Measurements from ENCODE around the gene TAF15. TPM values are rescaled to one million over a fixed set of nuclear protein-coding genes. Genes with fewer than 3 reads are reported as not detected.

TAF15 gene
- total RNA-seq, 1 experiment from 2014 or later = 32.4 TPM

GRCh38 chr17:35855965-35856364 is 46.7 kb downstream of the TAF15 start:
- POLR2A ChIA-PET (ENCODE audit: unreplicated experiment) = no interaction called here
- H3K4me2 ChIP-seq (ENCODE audit: low read length) = no peak overlapping the region
- no peaks in the 10 kb centered on the region for H3K9me2 ChIP-seq (replicated peaks; ENCODE audit: low read length)
- DNase-seq (no peak), ATAC-seq (no peak)
- TF ChIP-seq EZH2 (IDR thresholded peaks at IDR 0.05; ENCODE audit: low read length, unreplicated experiment) (no peak), EZH2phosphoT487 (IDR thresholded peaks at IDR 0.05; ENCODE audit: borderline replicate concordance, low read length) (no peak), CTCF (conservative IDR thresholded peaks at IDR 0.05; ENCODE audit: low read depth, low read length) (no peak)
- no peak overlapping the region for H2AFZ ChIP-seq (ENCODE audit: low read length)
- CTCF ChIA-PET = no interaction called here
- no peaks in the 10 kb centered on the region for H3K79me2 ChIP-seq (ENCODE audit: low read length)
- H4K20me1 ChIP-seq (ENCODE audit: low read length) = no peaks in the 10 kb centered on the region
- no peaks in the 10 kb centered on the region for H3K9me3 ChIP-seq (ENCODE audit: low read length)
- H3K9ac ChIP-seq (ENCODE audit: low read length) = no peak overlapping the region
- no peaks in the 10 kb centered on the region for H3K36me3 ChIP-seq (ENCODE audit: low read depth, low read length)
- no peaks in the 10 kb centered on the region for H3F3A ChIP-seq (ENCODE audit: low read length, unreplicated experiment)
- no peaks in the 10 kb centered on the region for H3K27me3 ChIP-seq (ENCODE audit: low read length)
- BruUV-seq (replicated peaks) = no TSS peak
- no peaks in the 10 kb centered on the region for H3K4me1 ChIP-seq (ENCODE audit: insufficient read depth, low read length)
- H3K27ac ChIP-seq (ENCODE audit: low read length) = no peak overlapping the region
- H3K4me3 ChIP-seq (ENCODE audit: low read length) = no peak overlapping the region
- intact Hi-C loops (cut with micrococcal nuclease) = no loop called here

GRCh38 chr17:35856603-35857002 is 47.3 kb downstream of the TAF15 start:
- DNase-seq (no peak), ATAC-seq (no peak)
- H3K9me3 ChIP-seq (ENCODE audit: low read length) = no peaks in the 10 kb centered on the region
- ChIA-PET CTCF (no interaction called here), POLR2A (ENCODE audit: unreplicated experiment) (interaction anchor here (0.6 kb wide), 1 partner anchor 799 kb away, joined by 3 read pairs; no protein-coding TSS in a partner anchor)
- no peaks in the 10 kb centered on the region for H3K9me2 ChIP-seq (replicated peaks; ENCODE audit: low read length)
- intact Hi-C loops (cut with micrococcal nuclease) = no loop called here
- no TSS peak for BruUV-seq (replicated peaks)
- no peaks in the 10 kb centered on the region for H3K27me3 ChIP-seq (ENCODE audit: low read length)
- no peaks in the 10 kb centered on the region for H4K20me1 ChIP-seq (ENCODE audit: low read length)
- no peaks in the 10 kb centered on the region for H3K4me1 ChIP-seq (ENCODE audit: insufficient read depth, low read length)
- no peak overlapping the region for H3K4me3 ChIP-seq (ENCODE audit: low read length)
- H3F3A ChIP-seq (ENCODE audit: low read length, unreplicated experiment) = no peaks in the 10 kb centered on the region
- no peak overlapping the region for H3K27ac ChIP-seq (ENCODE audit: low read length)
- no peak overlapping the region for H2AFZ ChIP-seq (ENCODE audit: low read length)
- TF ChIP-seq CTCF (conservative IDR thresholded peaks at IDR 0.05; ENCODE audit: low read depth, low read length) = no peak
- no peaks in the 10 kb centered on the region for H3K36me3 ChIP-seq (ENCODE audit: low read depth, low read length)
- no peak overlapping the region for H3K4me2 ChIP-seq (ENCODE audit: low read length)
- H3K9ac ChIP-seq (ENCODE audit: low read length) = no peak overlapping the region
- no peaks in the 10 kb centered on the region for H3K79me2 ChIP-seq (ENCODE audit: low read length)

GRCh38 chr17:35864853-35865252 is 55.6 kb downstream of the TAF15 start:
- DNase-seq (no peak), ATAC-seq (no peak)
- intact Hi-C loops (cut with micrococcal nuclease) = no loop called here
- Histone ChIP-seq H3K9me3 (ENCODE audit: low read length) (no peaks in the 10 kb centered on the region), H3K4me2 (ENCODE audit: low read length) (no peak overlapping the region), H4K20me1 (ENCODE audit: low read length) (no peaks in the 10 kb centered on the region), H3K36me3 (ENCODE audit: low read depth, low read length) (no peaks in the 10 kb centered on the region), H3K9me2 (replicated peaks; ENCODE audit: low read length) (no peaks in the 10 kb centered on the region), H3K9ac (ENCODE audit: low read length) (no peak overlapping the region), H3F3A (ENCODE audit: low read length, unreplicated experiment) (no peaks in the 10 kb centered on the region), H3K4me3 (ENCODE audit: low read length) (no peak overlapping the region), H3K4me1 (ENCODE audit: insufficient read depth, low read length) (peaks cover 5% of the 10 kb centered on the region; the same call in 1 of the 2 replicates), H3K79me2 (ENCODE audit: low read length) (no peaks in the 10 kb centered on the region), H3K27me3 (ENCODE audit: low read length) (no peaks in the 10 kb centered on the region), H2AFZ (ENCODE audit: low read length) (no peak overlapping the region), H3K27ac (ENCODE audit: low read length) (no peak overlapping the region)
- CTCF ChIA-PET = no interaction called here
- TF ChIP-seq EZH2phosphoT487 (IDR thresholded peaks at IDR 0.05; ENCODE audit: borderline replicate concordance, low read length) (no peak), EZH2 (IDR thresholded peaks at IDR 0.05; ENCODE audit: low read length, unreplicated experiment) (no peak), CTCF (conservative IDR thresholded peaks at IDR 0.05; ENCODE audit: low read depth, low read length) (no peak)
- no TSS peak for BruUV-seq (replicated peaks)
- POLR2A ChIA-PET (ENCODE audit: unreplicated experiment) = no interaction called here
